HG03521 (cell line): ENCODE measurements around the gene IRF6.

Experiments
- ATAC-seq: cut with Tn5 transposase; IDR thresholded peaks from one replicate; pipeline ENCODE4 v1.9.1; 2021; ENCODE audit warnings: mild to moderate bottlenecking, moderate library complexity; ENCODE audit not compliant: unreplicated experiment

IRF6 gene

GRCh38 chr1:209805875-209806760 is at the start of gene IRF6:
Gene IRF6 (minus strand): TSS chr1:209806142. CDS start chr1:209801413, 4,729 bp downstream.
- ATAC-seq = peak; percentile 87

GRCh38 chr1:209855623-209856022 is 49.7 kb upstream of the IRF6 start:
- ATAC-seq = no peak

- ATAC-seq = no peak
Measured at GRCh38 chr1:209855006-209855405, 49.1 kb upstream of the IRF6 start.

GRCh38 chr1:209854196-209854595 is 48.3 kb upstream of the IRF6 start:
- ATAC-seq = no peak

- no peak for ATAC-seq
Measured at GRCh38 chr1:209853676-209854075, 47.7 kb upstream of the IRF6 start.

GRCh38 chr1:209850342-209850979 is 44.5 kb upstream of the IRF6 start:
- ATAC-seq = peak; percentile 80

- ATAC-seq = no peak
Measured at GRCh38 chr1:209849388-209849787, 43.4 kb upstream of the IRF6 start.

- no peak for ATAC-seq
Measured at GRCh38 chr1:209845408-209845725, 39.4 kb upstream of the IRF6 start.

- ATAC-seq = no peak
Measured at GRCh38 chr1:209844695-209845407, 38.9 kb upstream of the IRF6 start.

- no peak for ATAC-seq
Measured at GRCh38 chr1:209840611-209841010, 34.7 kb upstream of the IRF6 start.

- ATAC-seq = no peak
Measured at GRCh38 chr1:209839875-209840546, 34.1 kb upstream of the IRF6 start.

- ATAC-seq = no peak
Measured at GRCh38 chr1:209838537-209838936, 32.6 kb upstream of the IRF6 start.

- no peak for ATAC-seq
Measured at GRCh38 chr1:209837671-209838070, 31.7 kb upstream of the IRF6 start.

- ATAC-seq = no peak
Measured at GRCh38 chr1:209835782-209836298, 29.9 kb upstream of the IRF6 start.

- ATAC-seq = no peak
Measured at GRCh38 chr1:209831615-209832014, 25.7 kb upstream of the IRF6 start.

- ATAC-seq = no peak
Measured at GRCh38 chr1:209830722-209831121, 24.8 kb upstream of the IRF6 start.

- no peak for ATAC-seq
Measured at GRCh38 chr1:209829716-209830115, 23.8 kb upstream of the IRF6 start.

- peak; percentile 92 for ATAC-seq
Measured at GRCh38 chr1:209827384-209828262, 21.7 kb upstream of the IRF6 start, which contains the start of gene UTP25. Gene UTP25 (plus strand): TSS chr1:209827972. CDS start chr1:209828064, 92 bp downstream.

- ATAC-seq = no peak
Measured at GRCh38 chr1:209825591-209826434, 19.9 kb upstream of the IRF6 start.
